Hepatocyte (in vitro differentiated cells): ENCODE data around the gene STT3B. TPM values are rescaled to one million over a fixed set of nuclear protein-coding genes. Genes with fewer than 3 reads are reported as not detected.

Experiments used
- DNase-seq: peaks from one replicate; pipeline ENCODE4 v3.0.0-alpha.2; 2016; ENCODE audit warnings: low spot score
- H2AFZ ChIP-seq: fragments of 200-600 bp; sonication (generic); 2 replicates; pipeline ENCODE4 v1.6.0; 2016; ENCODE audit warnings: antibody characterized with exemption, mild to moderate bottlenecking
- H3K27ac ChIP-seq: fragments of 200-600 bp; sonication (generic); 2 replicates; pipeline ENCODE4 v1.5.1; 2016; ENCODE audit warnings: mild to moderate bottlenecking
- H3K27me3 ChIP-seq: fragments of 200-600 bp; sonication (generic); 2 replicates; pipeline ENCODE4 v1.6.1; 2016
- H3K36me3 ChIP-seq: fragments of 200-600 bp; sonication (generic); replicated peaks from 2 replicates; pipeline ENCODE4 v1.5.1; 2016; ENCODE audit warnings: low read depth; ENCODE audit not compliant: insufficient read depth
- H3K4me1 ChIP-seq: fragments of 200-600 bp; sonication (generic); 2 replicates; pipeline ENCODE4 v1.5.1; 2016; ENCODE audit warnings: mild to moderate bottlenecking, moderate library complexity; ENCODE audit not compliant: insufficient read depth
- H3K4me2 ChIP-seq: fragments of 200-600 bp; sonication (generic); 2 replicates; pipeline ENCODE4 v1.6.0; 2016
- H3K4me3 ChIP-seq: fragments of 200-600 bp; sonication (generic); 2 replicates; pipeline ENCODE4 v1.5.1; 2016; ENCODE audit warnings: mild to moderate bottlenecking
- H3K79me2 ChIP-seq: fragments of 200-600 bp; sonication (generic); 2 replicates; pipeline ENCODE4 v1.6.0; 2017; ENCODE audit warnings: mild to moderate bottlenecking
- H3K9me2 ChIP-seq: fragments of 200-600 bp; sonication (generic); replicated peaks from 2 replicates; pipeline ENCODE4 v1.6.0; 2017; ENCODE audit warnings: mild to moderate bottlenecking; ENCODE audit not compliant: insufficient read depth
- H3K9me3 ChIP-seq: fragments of 200-600 bp; sonication (generic); 2 replicates; pipeline ENCODE4 v1.5.1; 2016; ENCODE audit warnings: low read depth, mild to moderate bottlenecking
- H4K20me1 ChIP-seq: fragments of 200-600 bp; sonication (generic); 2 replicates; pipeline ENCODE4 v1.6.0; 2016; ENCODE audit warnings: mild to moderate bottlenecking; ENCODE audit not compliant: insufficient read depth, poor library complexity, severe bottlenecking
- CTCF ChIP-seq: fragments of 200-600 bp; sonication (generic); IDR thresholded peaks from 2 replicates; pipeline ENCODE4 v1.5.1; 2016; ENCODE audit warnings: antibody characterized with exemption, mild to moderate bottlenecking; ENCODE audit not compliant: poor library complexity
- EZH2 ChIP-seq: fragments of 200-600 bp; sonication (generic); IDR thresholded peaks from 2 replicates; pipeline ENCODE4 v1.6.1; 2016; ENCODE audit warnings: antibody characterized with exemption, mild to moderate bottlenecking, borderline replicate concordance
- EZH2phosphoT487 ChIP-seq: fragments of 200-600 bp; sonication (generic); IDR thresholded peaks from one replicate; pipeline ENCODE4 v1.6.1; 2018; ENCODE audit warnings: antibody characterized with exemption, mild to moderate bottlenecking, low read depth, moderate library complexity; ENCODE audit not compliant: unreplicated experiment, severe bottlenecking
- WGBS: methylation state at CpG from one replicate; pipeline ENCODE4 v1.1.6; 2016; ENCODE audit warnings: low lambda C conversion rate; ENCODE audit errors: missing lambda C conversion rate; 5-methylcytosine and 5-hydroxymethylcytosine counted together
- polyA plus RNA-seq: library from polyadenylated mRNA; unstranded; fragments of >200 nt; fragmentation: Nextera tagmentation; extraction: Ambion mirVana; gene quantifications from 2 replicates; pipeline ENCODE4 v1.2.1, GENCODE V29; 2016
- total RNA-seq: library from RNA; depleted of rRNA; stranded (reverse); fragments of >200 nt; gene quantifications from 2 replicates; pipeline ENCODE4 v1.2.3, GENCODE V29; 2014

STT3B gene
- total and polyA plus RNA-seq, 2 experiments from 2014 or later = 101 to 253 TPM

GRCh38 chr3:31664031-31664430, 131.3 kb downstream of the STT3B start:
- DNase-seq = no peak
- H3K9me3 ChIP-seq = no peaks in the 10 kb centered on the region
- no peaks in the 10 kb centered on the region for H3K27me3 ChIP-seq
- H3K36me3 ChIP-seq = peaks cover 1% of the 10 kb centered on the region
- no peak overlapping the region for H3K27ac ChIP-seq
- no peak for TF ChIP-seq EZH2
- no peak for TF ChIP-seq CTCF
- no peak for TF ChIP-seq EZH2phosphoT487
- no peaks in the 10 kb centered on the region for H3K79me2 ChIP-seq
- H2AFZ ChIP-seq = no peak overlapping the region
- WGBS = 99% methylated on average over 17 of the region's 17 CpGs
- no peaks in the 10 kb centered on the region for H3K9me2 ChIP-seq
- H3K4me2 ChIP-seq = no peak overlapping the region
- H3K4me1 ChIP-seq = no peaks in the 10 kb centered on the region
- no peak overlapping the region for H3K4me3 ChIP-seq
- no peaks in the 10 kb centered on the region for H4K20me1 ChIP-seq

GRCh38 chr3:31667582-31667981, 134.9 kb downstream of the STT3B start:
- H3K27me3 ChIP-seq = no peaks in the 10 kb centered on the region
- no peaks in the 10 kb centered on the region for H3K9me3 ChIP-seq
- no peak for DNase-seq
- no peaks in the 10 kb centered on the region for H3K9me2 ChIP-seq
- H2AFZ ChIP-seq = no peak overlapping the region
- WGBS = 97% methylated on average over 1 of the region's 1 CpG
- H3K4me1 ChIP-seq = no peaks in the 10 kb centered on the region
- no peak for TF ChIP-seq CTCF
- TF ChIP-seq EZH2phosphoT487 = no peak
- TF ChIP-seq EZH2 = no peak
- no peak overlapping the region for H3K4me2 ChIP-seq
- H3K79me2 ChIP-seq = no peaks in the 10 kb centered on the region
- no peaks in the 10 kb centered on the region for H3K36me3 ChIP-seq
- no peaks in the 10 kb centered on the region for H4K20me1 ChIP-seq
- no peak overlapping the region for H3K4me3 ChIP-seq
- no peak overlapping the region for H3K27ac ChIP-seq

- Histone ChIP-seq H4K20me1 (no peaks in the 10 kb centered on the region), H3K4me1 (no peaks in the 10 kb centered on the region), H3K27ac (no peak overlapping the region), H3K36me3 (no peaks in the 10 kb centered on the region), H3K4me3 (no peak overlapping the region), H2AFZ (no peak overlapping the region), H3K4me2 (no peak overlapping the region), H3K9me2 (no peaks in the 10 kb centered on the region), H3K27me3 (no peaks in the 10 kb centered on the region), H3K79me2 (no peaks in the 10 kb centered on the region), H3K9me3 (no peaks in the 10 kb centered on the region)
- DNase-seq = peak; percentile 19
- 85% methylated on average over 4 of the region's 4 CpGs for WGBS
- TF ChIP-seq CTCF (no peak), EZH2 (no peak), EZH2phosphoT487 (no peak)
Observed at GRCh38 chr3:31668242-31668641, 135.5 kb downstream of the STT3B start.

GRCh38 chr3:31670136-31670535, 137.4 kb downstream of the STT3B start:
- Histone ChIP-seq H3K9me2 (no peaks in the 10 kb centered on the region), H3K4me2 (no peak overlapping the region), H3K9me3 (no peaks in the 10 kb centered on the region), H3K27ac (no peak overlapping the region), H3K4me1 (no peaks in the 10 kb centered on the region), H3K79me2 (no peaks in the 10 kb centered on the region), H4K20me1 (no peaks in the 10 kb centered on the region), H3K4me3 (no peak overlapping the region), H2AFZ (no peak overlapping the region), H3K36me3 (no peaks in the 10 kb centered on the region), H3K27me3 (no peaks in the 10 kb centered on the region)
- 68% methylated on average over 1 of the region's 1 CpG for WGBS
- TF ChIP-seq EZH2phosphoT487 = no peak
- TF ChIP-seq EZH2 = no peak
- TF ChIP-seq CTCF = no peak
- no peak for DNase-seq
